H1 (cell line): ENCODE results near the gene SNRPB2. TPM values are rescaled to one million over a fixed set of nuclear protein-coding genes. Genes with fewer than 3 reads are reported as not detected.

ENCODE experiments used
- CTCF ChIA-PET: fragments of 300-600 bp; sonication (Branson Sonifier 250); formaldehyde crosslinking; loops from one replicate; lab custom pipeline; 2021; ENCODE audit not compliant: partially characterized antibody; lab: Charles Lee
- POLR2A ChIA-PET: fragments of 300-600 bp; sonication (Branson Sonifier 250); formaldehyde crosslinking; loops from one replicate; lab custom pipeline; 2021; ENCODE audit warnings: inconsistent platforms; ENCODE audit not compliant: partially characterized antibody; lab: Charles Lee
- DNase-seq, 2 experiments: peaks; one replicate each; pipeline versions ENCODE4 v3.0.0 to v3.0.0-alpha.2; 2010 to 2022; ENCODE audit warnings: low spot score in 2 of 2, low read depth in 1 of 2, mixed read lengths in 1 of 2
- FAIRE-seq: peaks from 2 replicates; lab custom pipeline; 2011; peaks lifted over from hg19 to GRCh38; lab: Jason Lieb, UNC
- H2AFZ ChIP-seq: 2 replicates; pipeline ENCODE4 v1.8.1; 2012; ENCODE audit warnings: low read length, inconsistent platforms
- H2AK5ac ChIP-seq: 2 replicates; pipeline ENCODE4 v1.6.1; 2013; ENCODE audit warnings: low read depth, low read length
- H2BK120ac ChIP-seq: replicated peaks from 2 replicates; pipeline ENCODE3; 2013; ENCODE audit warnings: low read depth, low read length, inconsistent platforms
- H2BK12ac ChIP-seq: 2 replicates; pipeline ENCODE4 v1.6.1; 2013; ENCODE audit warnings: low read depth, low read length
- H2BK15ac ChIP-seq: 2 replicates; pipeline ENCODE4 v1.6.1; 2013; ENCODE audit warnings: low read length
- H2BK20ac ChIP-seq: 2 replicates; pipeline ENCODE4 v1.6.1; 2013; ENCODE audit warnings: low read length
- H2BK5ac ChIP-seq: 2 replicates; pipeline ENCODE4 v1.6.1; 2013; ENCODE audit warnings: low read depth, low read length
- H3K14ac ChIP-seq: 2 replicates; pipeline ENCODE4 v1.6.1; 2013; ENCODE audit warnings: inconsistent platforms; ENCODE audit not compliant: insufficient read length
- H3K18ac ChIP-seq: 2 replicates; pipeline ENCODE4 v1.6.1; 2013; ENCODE audit warnings: low read length; ENCODE audit errors: extremely low read depth
- H3K23ac ChIP-seq: 2 replicates; pipeline ENCODE4 v1.6.1; 2013; ENCODE audit warnings: inconsistent platforms; ENCODE audit not compliant: insufficient read length
- H3K23me2 ChIP-seq: 2 replicates; pipeline ENCODE4 v1.6.1; 2013; ENCODE audit warnings: low read depth, low read length
- H3K27ac ChIP-seq: 2 replicates; pipeline ENCODE4 v1.6.1; 2011; ENCODE audit warnings: low read depth, low read length, inconsistent platforms
- H3K27me3 ChIP-seq, 4 experiments: replicated peaks in 1 of 4; 1 replicate in 1 of 4; 2 replicates in 3 of 4; pipeline versions ENCODE4 v1.6.1 to v1.8.1; 2011 to 2013; ENCODE audit warnings: low read length in 3 of 4, mild to moderate bottlenecking in 3 of 4, inconsistent platforms in 2 of 4, mixed read lengths in 2 of 4, moderate library complexity in 1 of 4; ENCODE audit not compliant: control insufficient read depth in 3 of 4, insufficient read depth in 3 of 4; ENCODE audit errors: extremely low read depth in 1 of 4
- H3K36me3 ChIP-seq, 4 experiments: 2 replicates each; pipeline versions ENCODE4 v1.6.1 to v1.8.1; 2011 to 2013; ENCODE audit warnings: mild to moderate bottlenecking in 4 of 4, low read length in 3 of 4, moderate library complexity in 2 of 4, control low read depth in 1 of 4, inconsistent platforms in 1 of 4; ENCODE audit not compliant: insufficient read depth in 4 of 4, control insufficient read depth in 2 of 4
- H3K4ac ChIP-seq: replicated peaks from 2 replicates; pipeline ENCODE3; 2013; ENCODE audit warnings: low read length, low read depth, mixed read lengths, inconsistent platforms; ENCODE audit not compliant: insufficient read length
- H3K4me1 ChIP-seq, 4 experiments: replicated peaks in 1 of 4; 1 replicate in 1 of 4; 2 replicates in 3 of 4; pipeline versions ENCODE4 v1.6.1 to v1.8.1; 2011 to 2013; ENCODE audit warnings: low read length in 3 of 4, inconsistent platforms in 2 of 4, mixed read lengths in 1 of 4; ENCODE audit not compliant: insufficient read depth in 4 of 4, control insufficient read depth in 3 of 4
- H3K4me2 ChIP-seq, 2 experiments: 2 replicates each; pipeline versions ENCODE4 v1.6.1 to v1.8.1; 2011 to 2013; ENCODE audit warnings: low read depth in 2 of 2, low read length in 2 of 2, control low read depth in 1 of 2, inconsistent platforms in 1 of 2, mild to moderate bottlenecking in 1 of 2; ENCODE audit not compliant: insufficient read depth in 1 of 2
- H3K4me3 ChIP-seq, 4 experiments: fragments of 200-600, 300-600 bp in 1 of 4; sonication (generic), shearing (Covaris generic), sonication (Bioruptor Twin) in 1 of 4; 2 replicates each; pipeline versions ENCODE4 v1.5.1 to v1.8.1; 2011 to 2016; ENCODE audit warnings: low read length in 4 of 4, low read depth in 3 of 4, control low read depth in 2 of 4, inconsistent platforms in 2 of 4, mild to moderate bottlenecking in 2 of 4, mixed read lengths in 1 of 4, moderate library complexity in 1 of 4; ENCODE audit not compliant: insufficient read depth in 2 of 4; ENCODE audit errors: extremely low read depth in 1 of 4
- H3K56ac ChIP-seq: replicated peaks from 2 replicates; pipeline ENCODE3; 2013; ENCODE audit warnings: low read depth, mild to moderate bottlenecking, mixed read lengths, low read length, inconsistent platforms; ENCODE audit not compliant: insufficient read length
- H3K79me1 ChIP-seq: 2 replicates; pipeline ENCODE4 v1.6.1; 2013; ENCODE audit warnings: low read depth, low read length, control low read depth
- H3K79me2 ChIP-seq, 2 experiments: 2 replicates each; pipeline versions ENCODE4 v1.6.1 to v1.8.1; 2012 to 2013; ENCODE audit warnings: low read length in 2 of 2, mild to moderate bottlenecking in 2 of 2, inconsistent platforms in 1 of 2; ENCODE audit not compliant: insufficient read depth in 2 of 2, control insufficient read depth in 1 of 2
- H3K9ac ChIP-seq, 4 experiments: replicated peaks in 1 of 4; 1 replicate in 1 of 4; 2 replicates in 3 of 4; pipeline versions ENCODE4 v1.6.1 to v1.8.1; 2011 to 2013; ENCODE audit warnings: low read depth in 3 of 4, low read length in 3 of 4, control low read depth in 2 of 4, mild to moderate bottlenecking in 2 of 4, moderate library complexity in 2 of 4, inconsistent platforms in 1 of 4; ENCODE audit errors: extremely low read depth in 1 of 4
- H3K9me3 ChIP-seq, 2 experiments: 2 replicates each; pipeline versions ENCODE4 v1.6.1 to v1.8.1; 2012 to 2013; ENCODE audit warnings: mild to moderate bottlenecking in 2 of 2, moderate library complexity in 2 of 2, control low read depth in 1 of 2, inconsistent platforms in 1 of 2, low read depth in 1 of 2, low read length in 1 of 2, mixed read lengths in 1 of 2; ENCODE audit not compliant: insufficient read depth in 2 of 2
- H4K20me1 ChIP-seq, 2 experiments: replicated peaks in 1 of 2; 2 replicates each; pipeline versions ENCODE3 to v1.8.1; 2011 to 2013; ENCODE audit warnings: inconsistent platforms in 2 of 2, low read length in 2 of 2, mild to moderate bottlenecking in 1 of 2; ENCODE audit not compliant: insufficient read depth in 2 of 2, control insufficient read depth in 1 of 2
- H4K5ac ChIP-seq: 2 replicates; pipeline ENCODE4 v1.6.1; 2013; ENCODE audit warnings: low read length, low read depth, mixed read lengths, inconsistent platforms; ENCODE audit not compliant: insufficient read length
- H4K8ac ChIP-seq: 2 replicates; pipeline ENCODE4 v1.8.0; 2013; ENCODE audit warnings: mild to moderate bottlenecking, moderate library complexity, low read length, inconsistent platforms; ENCODE audit not compliant: insufficient read depth; ENCODE audit errors: extremely low read depth
- H4K91ac ChIP-seq: replicated peaks from 2 replicates; pipeline ENCODE3; 2013; ENCODE audit warnings: low read length, mixed read lengths, inconsistent platforms; ENCODE audit not compliant: insufficient read length
- CREB1 ChIP-seq: IDR thresholded peaks from 2 replicates; pipeline ENCODE4 v1.6.1; 2012; ENCODE audit warnings: inconsistent platforms
- CTBP2 ChIP-seq: IDR thresholded peaks from 2 replicates; pipeline ENCODE4 v1.7.0; 2011; ENCODE audit warnings: borderline replicate concordance, mild to moderate bottlenecking, moderate library complexity, mixed read lengths, low read length; ENCODE audit not compliant: insufficient read depth, insufficient read length
- EP300 ChIP-seq, 2 experiments: IDR thresholded peaks; 1 replicate in 1 of 2; 2 replicates in 1 of 2; pipeline ENCODE4 v1.6.1; 2011 to 2012; ENCODE audit warnings: low read depth in 2 of 2, low read length in 2 of 2, mild to moderate bottlenecking in 2 of 2, borderline replicate concordance in 1 of 2, inconsistent platforms in 1 of 2, moderate library complexity in 1 of 2
- FOSL1 ChIP-seq: IDR thresholded peaks from 2 replicates; pipeline ENCODE4 v1.6.1; 2011; ENCODE audit warnings: mild to moderate bottlenecking, low read depth, low read length, moderate library complexity; ENCODE audit not compliant: insufficient read depth
- JUN ChIP-seq: IDR thresholded peaks from 2 replicates; pipeline ENCODE4 v1.6.1; 2011; ENCODE audit warnings: low read depth, mild to moderate bottlenecking, improper control_type of control experiment, low read length
- JUND ChIP-seq: IDR thresholded peaks from 2 replicates; pipeline ENCODE4 v1.6.1; 2011; ENCODE audit warnings: mild to moderate bottlenecking, improper control_type of control experiment, low read length
- KDM5A ChIP-seq: fragments of 200-600 bp; IDR thresholded peaks from 2 replicates; pipeline ENCODE4 v1.7.1; 2012; ENCODE audit warnings: mild to moderate bottlenecking, low read length, inconsistent platforms, mixed read lengths
- NANOG ChIP-seq: IDR thresholded peaks from 2 replicates; pipeline ENCODE4 v1.6.1; 2011; ENCODE audit warnings: low read length, low read depth, mild to moderate bottlenecking, inconsistent platforms; ENCODE audit not compliant: insufficient read depth, poor library complexity, severe bottlenecking
- RXRA ChIP-seq: IDR thresholded peaks from 2 replicates; pipeline ENCODE4 v1.6.1; 2011; ENCODE audit warnings: low read depth, mild to moderate bottlenecking, low read length, moderate library complexity; ENCODE audit not compliant: insufficient read depth
- SP4 ChIP-seq: IDR thresholded peaks from 2 replicates; pipeline ENCODE4 v1.6.1; 2012; ENCODE audit warnings: low read length, inconsistent platforms
- SRF ChIP-seq: IDR thresholded peaks from 2 replicates; pipeline ENCODE4 v1.6.1; 2011; ENCODE audit warnings: mild to moderate bottlenecking, low read depth, low read length, moderate library complexity
- TCF12 ChIP-seq: IDR thresholded peaks from 2 replicates; pipeline ENCODE4 v1.6.1; 2011; ENCODE audit warnings: low read depth, mild to moderate bottlenecking, low read length
- TEAD4 ChIP-seq: IDR thresholded peaks from 2 replicates; pipeline ENCODE4 v1.6.1; 2012; ENCODE audit warnings: low read depth, low read length, inconsistent platforms, mixed read lengths
- ZNF274 ChIP-seq: IDR thresholded peaks from 2 replicates; pipeline ENCODE4 v1.7.0; 2012; ENCODE audit warnings: low read length, borderline replicate concordance; ENCODE audit errors: extremely low read depth
- whole genome bisulfite sequencing, 2 experiments: shearing (Covaris generic) in 1 of 2; methylation state at CpG; one replicate each; pipeline versions ENCODE4 v1.1.6 to v1.1.7; 2013 to 2015; ENCODE audit warnings: low lambda C conversion rate in 2 of 2, mixed read lengths in 2 of 2, inconsistent platforms in 1 of 2, low coverage in 1 of 2, missing lambda C conversion rate in 1 of 2; ENCODE audit not compliant: insufficient replicate concordance in 2 of 2, insufficient coverage in 1 of 2, insufficient read length in 1 of 2; ENCODE audit errors: extremely low coverage in 1 of 2, missing lambda C conversion rate in 1 of 2; 5-methylcytosine and 5-hydroxymethylcytosine counted together
- polyA plus RNA-seq, 7 experiments: library from polyadenylated mRNA; depleted of rRNA in 3 of 7; stranded (reverse) in 5 of 7; unstranded in 2 of 7; fragments of >200 nt in 5 of 7; fragments of 200-250 nt in 2 of 7; gene quantifications; 1 replicate in 5 of 7; 2 replicates in 1 of 7; 4 replicates in 1 of 7; pipeline versions ENCODE4 v1.2.1 to v1.2.3, GENCODE V29; 2011 to 2013; ENCODE audit warnings: missing spikeins in 2 of 7, mixed read lengths in 2 of 7
- total RNA-seq: library from RNA; stranded (reverse); fragmentation: NEBNext Ultra II Directional; extraction: Animal tissue kit (Norgen Biotek cat#: 25700); gene quantifications from 2 replicates; pipeline ENCODE4 v1.2.1, GENCODE V29; 2021
- TF ChIP-seq, protein P1 (sequence below): IDR thresholded peaks from 2 replicates; pipeline ENCODE4 v1.6.1; 2012; ENCODE audit warnings: inconsistent platforms

The SNRPB2 gene
- total and polyA plus RNA-seq, 2 of the 8 experiments (the other 6 are each of a cell fraction or from before 2014, with no cell fraction given), result 49.4 to 102 TPM

GRCh38 chr20:16710781-16711180, 19.0 kb upstream of the SNRPB2 start:
- POLR2A ChIA-PET, result no interaction called here
- DNase-seq (no peak), FAIRE-seq (no peak)
- no peak overlapping the region for H3K27ac ChIP-seq
- H2AFZ ChIP-seq, result no peak overlapping the region; the same call in 1 of the 2 replicates
- H3K14ac ChIP-seq, result no peak overlapping the region
- H3K9me3 ChIP-seq, result peaks cover 4 to 7% of the 10 kb centered on the region in 2 experiments; a peak in 3 of 4 replicates
- H2AK5ac ChIP-seq, result no peak overlapping the region
- WGBS, 2 experiments, result 91% methylated on average over 2 of the region's 3 CpGs; no CpG with 5 or more reads in 1 of the 2 experiments
- no peak overlapping the region for H3K9ac ChIP-seq
- no peak overlapping the region for H3K4ac ChIP-seq
- no peaks in the 10 kb centered on the region for H3K79me1 ChIP-seq
- H2BK15ac ChIP-seq, result no peak overlapping the region
- no peak overlapping the region for H3K4me3 ChIP-seq
- no peak overlapping the region for H4K5ac ChIP-seq
- no peak overlapping the region for H3K4me2 ChIP-seq
- no peak overlapping the region for H4K8ac ChIP-seq
- H4K20me1 ChIP-seq, result no peaks in the 10 kb centered on the region
- H3K23me2 ChIP-seq, result no peaks in the 10 kb centered on the region
- H2BK12ac ChIP-seq, result no peak overlapping the region
- H2BK20ac ChIP-seq, result no peak overlapping the region
- no peak overlapping the region for H2BK120ac ChIP-seq
- H3K27me3 ChIP-seq, result no peaks in the 10 kb centered on the region
- H3K18ac ChIP-seq, result no peak overlapping the region
- H3K79me2 ChIP-seq, result no peaks in the 10 kb centered on the region
- TF ChIP-seq, protein P1, sequence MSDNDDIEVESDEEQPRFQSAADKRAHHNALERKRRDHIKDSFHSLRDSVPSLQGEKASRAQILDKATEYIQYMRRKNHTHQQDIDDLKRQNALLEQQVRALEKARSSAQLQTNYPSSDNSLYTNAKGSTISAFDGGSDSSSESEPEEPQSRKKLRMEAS, result no peak
- TF ChIP-seq SP4, result no peak
- no peak for TF ChIP-seq CTBP2
- TF ChIP-seq EP300 (IDR thresholded peaks at IDR 0.05; ENCODE audit: borderline replicate concordance in 1 of 2, low read depth in 2 of 2, low read length in 2 of 2), result no peak
- TF ChIP-seq JUN, result no peak
- no peak for TF ChIP-seq TEAD4
- TF ChIP-seq KDM5A, result no peak
- no peak for TF ChIP-seq JUND
- no peak for TF ChIP-seq ZNF274
- TF ChIP-seq RXRA, result no peak
- no peak for TF ChIP-seq TCF12
- TF ChIP-seq FOSL1, result no peak
- TF ChIP-seq NANOG, result no peak
- TF ChIP-seq CREB1, result no peak
- no peak for TF ChIP-seq SRF
- no peak overlapping the region for H3K56ac ChIP-seq
- H4K91ac ChIP-seq, result no peak overlapping the region
- CTCF ChIA-PET, result interaction anchor here (0.6 to 0.9 kb wide), 2 partner anchors 9 to 43 kb away, joined by 3 read pairs; no protein-coding TSS in a partner anchor
- H2BK5ac ChIP-seq, result no peak overlapping the region
- H3K4me1 ChIP-seq, result peaks cover 0 to 3% (median 0%) of the 10 kb centered on the region in 4 experiments; a peak in 1 of 7 replicates
- no peak overlapping the region for H3K23ac ChIP-seq
- no peaks in the 10 kb centered on the region for H3K36me3 ChIP-seq
